Measurements from ENCODE around the gene RTTN.

The RTTN gene

GRCh38 chr18:70029163-70029562 is 176.3 kb downstream of the RTTN start:
- no peak overlapping the region for H3K9ac ChIP-seq (ENCODE audit: low read depth, low read length)
- H3K9me3 ChIP-seq (ENCODE audit: control insufficient read depth, insufficient read depth, low read length): no peaks in the 10 kb centered on the region
- H3K4me1 ChIP-seq (ENCODE audit: insufficient read depth, low read length): no peaks in the 10 kb centered on the region
- no peaks in the 10 kb centered on the region for H3K36me3 ChIP-seq (ENCODE audit: insufficient read depth, low read length)

DNA sequence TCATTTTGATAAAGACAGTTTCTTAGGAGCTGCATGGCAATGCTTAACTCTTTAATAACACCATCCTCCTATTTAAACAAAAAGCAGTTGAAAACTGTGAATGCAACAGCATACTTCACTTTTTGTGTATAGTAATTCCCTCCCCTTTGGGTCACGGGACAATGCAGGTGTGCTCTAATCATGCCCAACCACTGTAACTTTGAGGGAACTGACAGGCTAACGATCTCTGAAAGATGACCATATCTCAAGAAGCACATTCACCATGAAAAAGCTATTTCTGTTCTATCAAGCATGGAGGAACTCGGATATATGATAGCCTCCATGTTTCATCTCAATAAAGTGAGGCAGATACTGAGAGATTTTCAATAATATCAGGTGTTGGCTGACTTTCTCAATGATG is 176.8 kb downstream of the RTTN start:
- H3K4me1 ChIP-seq (ENCODE audit: insufficient read depth, low read length): no peaks in the 10 kb centered on the region
- no peak overlapping the region for H3K9ac ChIP-seq (ENCODE audit: low read depth, low read length)
- no peaks in the 10 kb centered on the region for H3K9me3 ChIP-seq (ENCODE audit: control insufficient read depth, insufficient read depth, low read length)
- H3K36me3 ChIP-seq (ENCODE audit: insufficient read depth, low read length): no peaks in the 10 kb centered on the region

DNA sequence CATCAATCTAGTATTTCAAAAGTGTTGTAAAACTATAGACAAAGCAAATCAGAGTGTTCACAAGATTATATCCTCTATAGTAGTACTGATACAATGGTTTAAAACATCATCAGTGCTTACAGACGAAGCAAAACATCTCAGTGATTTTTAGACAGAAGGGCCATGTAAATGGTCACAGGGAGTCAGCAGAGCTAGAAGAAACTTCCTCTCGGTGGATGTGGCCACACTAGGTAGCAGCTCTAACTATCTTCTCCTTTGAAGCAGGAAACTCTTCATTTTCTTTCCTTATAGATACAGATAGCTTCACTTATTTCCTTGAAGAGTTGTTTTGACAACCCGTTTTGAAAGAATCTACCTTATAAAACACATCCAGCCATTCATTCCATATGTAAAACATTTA is 177.4 kb downstream of the RTTN start:
- Histone ChIP-seq H3K4me1 (ENCODE audit: insufficient read depth, low read length) (no peaks in the 10 kb centered on the region), H3K36me3 (ENCODE audit: insufficient read depth, low read length) (peaks cover under 1% of the 10 kb centered on the region; the same call in 1 of the 2 replicates), H3K9ac (ENCODE audit: low read depth, low read length) (no peak overlapping the region), H3K9me3 (ENCODE audit: control insufficient read depth, insufficient read depth, low read length) (no peaks in the 10 kb centered on the region)

GRCh38 chr18:70025580-70025979 is 179.9 kb downstream of the RTTN start:
- Histone ChIP-seq H3K9ac (ENCODE audit: low read depth, low read length) (no peak overlapping the region), H3K9me3 (ENCODE audit: control insufficient read depth, insufficient read depth, low read length) (no peaks in the 10 kb centered on the region), H3K4me1 (ENCODE audit: insufficient read depth, low read length) (no peaks in the 10 kb centered on the region), H3K36me3 (ENCODE audit: insufficient read depth, low read length) (peaks cover 4% of the 10 kb centered on the region; the same call in 1 of the 2 replicates)

GRCh38 chr18:70024829-70025228 is 180.7 kb downstream of the RTTN start:
- Histone ChIP-seq H3K9me3 (ENCODE audit: control insufficient read depth, insufficient read depth, low read length) (no peaks in the 10 kb centered on the region), H3K4me1 (ENCODE audit: insufficient read depth, low read length) (no peaks in the 10 kb centered on the region), H3K36me3 (ENCODE audit: insufficient read depth, low read length) (peaks cover 4% of the 10 kb centered on the region; the same call in 1 of the 2 replicates), H3K9ac (ENCODE audit: low read depth, low read length) (no peak overlapping the region)

GRCh38 chr18:70024093-70024492 is 181.4 kb downstream of the RTTN start:
- Histone ChIP-seq H3K36me3 (ENCODE audit: insufficient read depth, low read length) (peaks cover 4% of the 10 kb centered on the region; the same call in 1 of the 2 replicates), H3K9me3 (ENCODE audit: control insufficient read depth, insufficient read depth, low read length) (no peaks in the 10 kb centered on the region), H3K4me1 (ENCODE audit: insufficient read depth, low read length) (no peaks in the 10 kb centered on the region), H3K9ac (ENCODE audit: low read depth, low read length) (no peak overlapping the region)

DNA sequence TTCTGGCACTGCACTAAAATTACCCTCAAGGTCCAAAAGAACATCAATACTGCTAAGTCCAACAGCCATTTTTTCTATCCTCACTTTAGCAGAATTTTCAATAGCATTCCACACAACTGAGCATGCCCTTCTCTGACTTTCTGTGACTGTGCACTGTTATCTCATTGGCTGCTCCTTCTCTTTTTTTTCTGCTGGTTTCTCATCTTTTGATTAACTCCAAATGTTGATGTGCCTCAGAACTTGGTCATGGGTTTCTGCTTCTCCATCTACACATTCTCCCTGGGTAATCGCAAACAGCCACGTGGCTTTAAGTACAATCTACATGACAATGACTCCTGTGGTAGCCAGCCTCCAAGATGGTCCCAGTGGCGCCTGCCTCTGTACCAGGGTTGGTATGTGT is 182.9 kb downstream of the RTTN start:
- peaks cover 4% of the 10 kb centered on the region; the same call in 1 of the 2 replicates for H3K36me3 ChIP-seq (ENCODE audit: insufficient read depth, low read length)
- no peak overlapping the region for H3K9ac ChIP-seq (ENCODE audit: low read depth, low read length)
- no peaks in the 10 kb centered on the region for H3K4me1 ChIP-seq (ENCODE audit: insufficient read depth, low read length)
- no peaks in the 10 kb centered on the region for H3K9me3 ChIP-seq (ENCODE audit: control insufficient read depth, insufficient read depth, low read length)

DNA sequence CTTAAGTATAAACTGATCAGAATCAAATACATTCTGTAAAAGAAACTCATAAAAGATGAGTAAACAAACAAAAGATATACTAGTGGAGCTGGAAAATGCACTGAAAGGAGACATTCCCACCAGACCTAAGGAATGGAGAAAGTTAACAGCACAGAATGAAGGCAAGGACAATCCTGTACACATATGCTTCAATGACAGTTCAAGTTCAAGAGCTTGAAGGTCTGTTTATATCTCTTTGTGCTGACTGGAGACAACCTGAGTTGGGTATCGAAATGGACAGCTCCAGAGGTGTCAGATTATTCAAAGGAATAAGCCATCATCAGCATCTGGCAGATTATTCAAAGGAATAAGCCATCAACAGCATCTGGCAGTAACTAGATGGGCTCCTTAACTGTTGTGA is 184.0 kb downstream of the RTTN start:
- H3K36me3 ChIP-seq (ENCODE audit: insufficient read depth, low read length): peaks cover 4% of the 10 kb centered on the region; the same call in 1 of the 2 replicates
- H3K4me1 ChIP-seq (ENCODE audit: insufficient read depth, low read length): no peaks in the 10 kb centered on the region
- H3K9ac ChIP-seq (ENCODE audit: low read depth, low read length): no peak overlapping the region
- H3K9me3 ChIP-seq (ENCODE audit: control insufficient read depth, insufficient read depth, low read length): no peaks in the 10 kb centered on the region

GRCh38 chr18:70021043-70021442 is 184.4 kb downstream of the RTTN start:
- Histone ChIP-seq H3K36me3 (ENCODE audit: insufficient read depth, low read length) (peaks cover 4% of the 10 kb centered on the region; the same call in 1 of the 2 replicates), H3K4me1 (ENCODE audit: insufficient read depth, low read length) (no peaks in the 10 kb centered on the region), H3K9ac (ENCODE audit: low read depth, low read length) (no peak overlapping the region), H3K9me3 (ENCODE audit: control insufficient read depth, insufficient read depth, low read length) (no peaks in the 10 kb centered on the region)

GRCh38 chr18:70019991-70020390 is 185.5 kb downstream of the RTTN start:
- H3K36me3 ChIP-seq (ENCODE audit: insufficient read depth, low read length): peaks cover 4% of the 10 kb centered on the region; the same call in 1 of the 2 replicates
- H3K9me3 ChIP-seq (ENCODE audit: control insufficient read depth, insufficient read depth, low read length): no peaks in the 10 kb centered on the region
- no peaks in the 10 kb centered on the region for H3K4me1 ChIP-seq (ENCODE audit: insufficient read depth, low read length)
- H3K9ac ChIP-seq (ENCODE audit: low read depth, low read length): no peak overlapping the region

- H3K4me1 ChIP-seq (ENCODE audit: insufficient read depth, low read length): no peaks in the 10 kb centered on the region
These were observed 186.4 kb downstream of the RTTN start for GRCh38 chr18:70019136-70019535.

GRCh38 chr18:70015127-70015526 is 190.4 kb downstream of the RTTN start:
- no peaks in the 10 kb centered on the region for H3K36me3 ChIP-seq (ENCODE audit: insufficient read depth, low read length)
- no peaks in the 10 kb centered on the region for H3K4me1 ChIP-seq (ENCODE audit: insufficient read depth, low read length)
- H3K9ac ChIP-seq (ENCODE audit: low read depth, low read length): no peak overlapping the region
- no peaks in the 10 kb centered on the region for H3K9me3 ChIP-seq (ENCODE audit: control insufficient read depth, insufficient read depth, low read length)

More at GRCh38 chr18:70019136-70019535, 186.4 kb downstream of the RTTN start:
- Histone ChIP-seq H3K36me3 (ENCODE audit: insufficient read depth, low read length) (peaks cover 4% of the 10 kb centered on the region; the same call in 1 of the 2 replicates), H3K9ac (ENCODE audit: low read depth, low read length) (no peak overlapping the region), H3K9me3 (ENCODE audit: control insufficient read depth, insufficient read depth, low read length) (no peaks in the 10 kb centered on the region)

DNA sequence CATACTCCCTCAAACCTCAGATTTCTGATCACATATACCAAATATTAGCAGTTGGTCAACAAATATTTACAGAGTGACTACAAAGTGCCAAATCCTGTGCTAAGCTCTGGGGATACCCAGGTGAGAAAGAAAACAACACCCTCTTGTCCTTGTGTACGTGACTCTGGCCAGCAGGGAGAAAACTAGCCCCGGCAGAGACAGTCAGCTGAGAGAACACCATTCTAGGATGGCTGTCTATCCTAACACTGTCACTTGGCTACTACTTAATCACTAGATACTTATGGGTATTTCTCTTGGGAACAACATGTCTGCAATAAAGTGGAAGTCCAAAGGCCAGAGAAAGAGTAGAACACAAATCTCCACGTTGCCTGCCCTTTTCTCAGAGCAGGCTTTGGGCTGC is 199.9 kb downstream of the RTTN start:
- no peaks in the 10 kb centered on the region for H3K9me3 ChIP-seq (ENCODE audit: control insufficient read depth, insufficient read depth, low read length)
- no peak overlapping the region for H3K9ac ChIP-seq (ENCODE audit: low read depth, low read length)
- H3K4me1 ChIP-seq (ENCODE audit: insufficient read depth, low read length): no peaks in the 10 kb centered on the region
- no peaks in the 10 kb centered on the region for H3K36me3 ChIP-seq (ENCODE audit: insufficient read depth, low read length)

- H3K9ac ChIP-seq (ENCODE audit: low read depth, low read length): no peak overlapping the region
- H3K4me1 ChIP-seq (ENCODE audit: insufficient read depth, low read length): no peaks in the 10 kb centered on the region
- no peaks in the 10 kb centered on the region for H3K36me3 ChIP-seq (ENCODE audit: insufficient read depth, low read length)
- H3K9me3 ChIP-seq (ENCODE audit: control insufficient read depth, insufficient read depth, low read length): no peaks in the 10 kb centered on the region
These were observed 200.8 kb downstream of the RTTN start for GRCh38 chr18:70004696-70005095.

GRCh38 chr18:69999656-70000055 is 205.8 kb downstream of the RTTN start:
- no peaks in the 10 kb centered on the region for H3K36me3 ChIP-seq (ENCODE audit: insufficient read depth, low read length)

More at GRCh38 chr18:69999656-70000055, 205.8 kb downstream of the RTTN start:
- Histone ChIP-seq H3K9me3 (ENCODE audit: control insufficient read depth, insufficient read depth, low read length) (no peaks in the 10 kb centered on the region), H3K9ac (ENCODE audit: low read depth, low read length) (no peak overlapping the region), H3K4me1 (ENCODE audit: insufficient read depth, low read length) (peaks cover 7% of the 10 kb centered on the region; the same call in 1 of the 2 replicates)

Data from ES-I3 (cell line).